Measurements from ENCODE around the gene EDAR.

Gene EDAR

GRCh38 chr2:109006971-109007370 lies 18.0 kb upstream of the EDAR start:
- no peak for TF ChIP-seq CTCF (IDR thresholded peaks at IDR 0.05; ENCODE audit: low read depth, low read length, missing control alignments)
- no peak overlapping the region for H3K4me3 ChIP-seq (replicated peaks; ENCODE audit: low read depth, low read length)
- DNase-seq (ENCODE audit: extremely low read depth, low read depth), result no peak

- DNase-seq (ENCODE audit: extremely low read depth, low read depth), result no peak
- H3K4me3 ChIP-seq (replicated peaks; ENCODE audit: low read depth, low read length), result no peak overlapping the region
- TF ChIP-seq CTCF (IDR thresholded peaks at IDR 0.05; ENCODE audit: low read depth, low read length, missing control alignments), result no peak
Observed at GRCh38 chr2:109005686-109006204, 16.7 kb upstream of the EDAR start.

GRCh38 chr2:109001201-109001600 lies 12.2 kb upstream of the EDAR start:
- no peak for TF ChIP-seq CTCF (IDR thresholded peaks at IDR 0.05; ENCODE audit: low read depth, low read length, missing control alignments)
- no peak overlapping the region for H3K4me3 ChIP-seq (replicated peaks; ENCODE audit: low read depth, low read length)
- no peak for DNase-seq (ENCODE audit: extremely low read depth, low read depth)

- DNase-seq (ENCODE audit: extremely low read depth, low read depth), result no peak
- no peak for TF ChIP-seq CTCF (IDR thresholded peaks at IDR 0.05; ENCODE audit: low read depth, low read length, missing control alignments)
- no peak overlapping the region for H3K4me3 ChIP-seq (replicated peaks; ENCODE audit: low read depth, low read length)
Observed at GRCh38 chr2:109000738-109001137, 11.7 kb upstream of the EDAR start.

- no peak overlapping the region for H3K4me3 ChIP-seq (replicated peaks; ENCODE audit: low read depth, low read length)
- DNase-seq (ENCODE audit: extremely low read depth, low read depth), result no peak
- TF ChIP-seq CTCF (IDR thresholded peaks at IDR 0.05; ENCODE audit: low read depth, low read length, missing control alignments), result no peak
Observed at GRCh38 chr2:108998911-108999310, 9.9 kb upstream of the EDAR start.

- DNase-seq (ENCODE audit: extremely low read depth, low read depth), result no peak
- no peak overlapping the region for H3K4me3 ChIP-seq (replicated peaks; ENCODE audit: low read depth, low read length)
- TF ChIP-seq CTCF (IDR thresholded peaks at IDR 0.05; ENCODE audit: low read depth, low read length, missing control alignments), result no peak
Observed at GRCh38 chr2:108994178-108994577, 5.2 kb upstream of the EDAR start.

All from HFF-Myc (cell line).